ENCODE data around the gene ATP1B1.

Gene ATP1B1

DNA sequence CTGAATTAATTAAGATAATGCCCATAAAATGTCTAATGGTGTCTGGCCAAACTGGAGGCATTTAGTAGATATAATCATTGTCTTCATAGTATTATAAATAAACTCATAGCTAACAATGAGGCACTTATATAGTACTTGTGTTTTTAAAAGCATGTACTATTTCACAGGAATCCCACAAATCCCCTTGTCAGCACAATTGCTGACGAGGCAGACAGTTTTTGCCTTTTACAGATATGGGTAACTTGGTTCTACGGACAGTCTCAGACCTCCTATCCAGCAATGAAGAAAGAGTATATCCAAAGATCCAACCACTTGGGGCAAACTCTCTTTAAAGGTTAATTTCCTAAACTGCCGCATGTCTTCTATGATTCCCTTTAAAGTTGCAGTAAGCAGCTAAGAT is 73.7 kb downstream of the ATP1B1 start:
- TF ChIP-seq POLR2A (IDR thresholded peaks at IDR 0.05; ENCODE audit: extremely low read depth, insufficient read length) (no peak), MYC (IDR thresholded peaks at IDR 0.05; ENCODE audit: low read depth, low read length) (no peak)
- TF ChIP-seq, protein P1, sequence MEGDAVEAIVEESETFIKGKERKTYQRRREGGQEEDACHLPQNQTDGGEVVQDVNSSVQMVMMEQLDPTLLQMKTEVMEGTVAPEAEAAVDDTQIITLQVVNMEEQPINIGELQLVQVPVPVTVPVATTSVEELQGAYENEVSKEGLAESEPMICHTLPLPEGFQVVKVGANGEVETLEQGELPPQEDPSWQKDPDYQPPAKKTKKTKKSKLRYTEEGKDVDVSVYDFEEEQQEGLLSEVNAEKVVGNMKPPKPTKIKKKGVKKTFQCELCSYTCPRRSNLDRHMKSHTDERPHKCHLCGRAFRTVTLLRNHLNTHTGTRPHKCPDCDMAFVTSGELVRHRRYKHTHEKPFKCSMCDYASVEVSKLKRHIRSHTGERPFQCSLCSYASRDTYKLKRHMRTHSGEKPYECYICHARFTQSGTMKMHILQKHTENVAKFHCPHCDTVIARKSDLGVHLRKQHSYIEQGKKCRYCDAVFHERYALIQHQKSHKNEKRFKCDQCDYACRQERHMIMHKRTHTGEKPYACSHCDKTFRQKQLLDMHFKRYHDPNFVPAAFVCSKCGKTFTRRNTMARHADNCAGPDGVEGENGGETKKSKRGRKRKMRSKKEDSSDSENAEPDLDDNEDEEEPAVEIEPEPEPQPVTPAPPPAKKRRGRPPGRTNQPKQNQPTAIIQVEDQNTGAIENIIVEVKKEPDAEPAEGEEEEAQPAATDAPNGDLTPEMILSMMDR (IDR thresholded peaks at IDR 0.05; ENCODE audit: low read depth, low read length) = no peak
- TF ChIP-seq, protein P2, sequence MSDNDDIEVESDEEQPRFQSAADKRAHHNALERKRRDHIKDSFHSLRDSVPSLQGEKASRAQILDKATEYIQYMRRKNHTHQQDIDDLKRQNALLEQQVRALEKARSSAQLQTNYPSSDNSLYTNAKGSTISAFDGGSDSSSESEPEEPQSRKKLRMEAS (IDR thresholded peaks at IDR 0.05; ENCODE audit: low read depth, low read length) = no peak
- DNase-seq (ENCODE audit: low read depth) = no peak
- H3K4me3 ChIP-seq (ENCODE audit: low read depth, low read length) = no peak overlapping the region

Measured in NB4 (cell line).